ENCODE results near the gene ARID1B.

ARID1B gene

GRCh38 chr6:157151989-157152388 lies 374.8 kb downstream of the ARID1B start:
- H3K4me3 ChIP-seq (ENCODE audit: control insufficient read depth, low read depth, low read length), result no peak overlapping the region
- peak; percentile 53 for DNase-seq (ENCODE audit: low read depth)
- no peak for TF ChIP-seq CTCF (IDR thresholded peaks at IDR 0.05; ENCODE audit: control insufficient read depth, insufficient read depth, low read depth, low read length, missing control alignments)

GRCh38 chr6:157152556-157152955 lies 375.4 kb downstream of the ARID1B start:
- no peak overlapping the region for H3K4me3 ChIP-seq (ENCODE audit: control insufficient read depth, low read depth, low read length)
- DNase-seq (ENCODE audit: low read depth), result no peak
- TF ChIP-seq CTCF (IDR thresholded peaks at IDR 0.05; ENCODE audit: control insufficient read depth, insufficient read depth, low read depth, low read length, missing control alignments), result no peak

DNA sequence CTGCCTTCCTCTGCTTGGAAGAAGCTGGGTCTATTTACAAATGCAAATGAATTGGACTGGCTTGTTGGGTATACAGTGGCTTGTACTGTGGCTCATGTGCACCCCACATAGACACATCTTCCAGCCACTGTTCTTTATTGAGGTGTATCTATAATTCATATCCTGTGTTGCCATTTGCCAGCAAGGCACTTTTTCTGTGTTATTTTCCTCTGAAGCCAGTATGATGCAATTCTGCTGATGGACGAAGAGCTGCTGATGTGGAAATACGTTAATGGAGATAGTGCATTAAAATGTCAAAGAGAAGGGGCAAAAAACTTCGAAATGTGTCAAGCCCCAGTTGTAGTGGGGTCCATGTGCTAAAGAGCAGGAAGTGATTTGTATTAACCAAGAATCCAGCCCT lies 378.6 kb downstream of the ARID1B start:
- TF ChIP-seq CTCF (IDR thresholded peaks at IDR 0.05; ENCODE audit: control insufficient read depth, insufficient read depth, low read depth, low read length, missing control alignments), result no peak
- H3K4me3 ChIP-seq (ENCODE audit: control insufficient read depth, low read depth, low read length), result no peak overlapping the region
- DNase-seq (ENCODE audit: low read depth), result no peak

- TF ChIP-seq CTCF (IDR thresholded peaks at IDR 0.05; ENCODE audit: control insufficient read depth, insufficient read depth, low read depth, low read length, missing control alignments), result no peak
- no peak for DNase-seq (ENCODE audit: low read depth)
- no peak overlapping the region for H3K4me3 ChIP-seq (ENCODE audit: control insufficient read depth, low read depth, low read length)
Observed at GRCh38 chr6:157157258-157157657, 380.1 kb downstream of the ARID1B start.

GRCh38 chr6:157158456-157158855 lies 381.3 kb downstream of the ARID1B start:
- no peak for DNase-seq (ENCODE audit: low read depth)
- no peak overlapping the region for H3K4me3 ChIP-seq (ENCODE audit: control insufficient read depth, low read depth, low read length)
- no peak for TF ChIP-seq CTCF (IDR thresholded peaks at IDR 0.05; ENCODE audit: control insufficient read depth, insufficient read depth, low read depth, low read length, missing control alignments)

DNA sequence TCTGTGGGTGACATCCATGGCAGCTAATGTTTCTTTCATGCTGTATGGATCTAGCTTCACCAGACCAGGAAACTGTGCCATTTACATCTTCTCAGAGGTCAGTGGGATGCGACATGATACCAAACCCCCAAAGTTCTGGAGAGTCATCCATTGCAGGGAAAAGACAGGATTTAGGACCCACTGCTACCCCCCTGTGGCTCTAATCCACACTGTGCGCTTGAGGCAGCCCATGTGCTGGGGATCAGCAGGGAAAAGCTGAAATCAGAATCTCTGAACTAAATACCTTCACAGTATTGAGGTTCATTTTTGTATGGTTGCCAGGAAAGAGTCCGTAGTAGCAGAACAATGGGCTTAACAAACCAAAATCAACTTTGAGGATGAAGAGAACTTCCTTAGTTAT lies 381.7 kb downstream of the ARID1B start:
- H3K4me3 ChIP-seq (ENCODE audit: control insufficient read depth, low read depth, low read length), result no peak overlapping the region
- DNase-seq (ENCODE audit: low read depth), result no peak
- TF ChIP-seq CTCF (IDR thresholded peaks at IDR 0.05; ENCODE audit: control insufficient read depth, insufficient read depth, low read depth, low read length, missing control alignments), result peak; percentile 2

GRCh38 chr6:157159348-157159747 lies 382.2 kb downstream of the ARID1B start:
- DNase-seq (ENCODE audit: low read depth), result no peak
- H3K4me3 ChIP-seq (ENCODE audit: control insufficient read depth, low read depth, low read length), result no peak overlapping the region
- TF ChIP-seq CTCF (IDR thresholded peaks at IDR 0.05; ENCODE audit: control insufficient read depth, insufficient read depth, low read depth, low read length, missing control alignments), result no peak
